Epidermal melanocyte (primary cell): ENCODE data around the gene PTGIS.

Source experiments
- DNase-seq: peaks from one replicate; pipeline ENCODE4 v3.0.0; 2011; ENCODE audit warnings: low spot score; ENCODE audit not compliant: insufficient read length

Gene PTGIS

GRCh38 chr20:49532285-49532946 is 35.5 kb downstream of the PTGIS start:
- DNase-seq = no peak

- no peak for DNase-seq
Measured at GRCh38 chr20:49529470-49529869, 38.5 kb downstream of the PTGIS start.

- DNase-seq = no peak
Measured at GRCh38 chr20:49526568-49526967, 41.4 kb downstream of the PTGIS start.

GRCh38 chr20:49526056-49526455 is 41.9 kb downstream of the PTGIS start:
- DNase-seq = no peak

GRCh38 chr20:49523767-49524360 is 44.1 kb downstream of the PTGIS start:
- no peak for DNase-seq

GRCh38 chr20:49521356-49521755 is 46.6 kb downstream of the PTGIS start:
- no peak for DNase-seq

GRCh38 chr20:49519777-49520359 is 48.1 kb downstream of the PTGIS start:
- DNase-seq = no peak

- no peak for DNase-seq
Measured at GRCh38 chr20:49519212-49519712, 48.7 kb downstream of the PTGIS start.

GRCh38 chr20:49518576-49518975 is 49.4 kb downstream of the PTGIS start:
- no peak for DNase-seq

- DNase-seq = no peak
Measured at GRCh38 chr20:49517805-49518100, 50.2 kb downstream of the PTGIS start.

GRCh38 chr20:49516916-49517804 is 50.8 kb downstream of the PTGIS start:
- DNase-seq = no peak

- DNase-seq = no peak
Measured at GRCh38 chr20:49515586-49515985, 52.4 kb downstream of the PTGIS start.

GRCh38 chr20:49513517-49513916 is 54.4 kb downstream of the PTGIS start:
- no peak for DNase-seq

- DNase-seq = no peak
Measured at GRCh38 chr20:49513009-49513408, 54.9 kb downstream of the PTGIS start.

GRCh38 chr20:49511788-49512525 is 56.0 kb downstream of the PTGIS start:
- no peak for DNase-seq

- peak; percentile 57 for DNase-seq
Measured at GRCh38 chr20:49510562-49511122, 57.3 kb downstream of the PTGIS start.

GRCh38 chr20:49508435-49509199 is 59.3 kb downstream of the PTGIS start:
- peak; percentile 29 for DNase-seq

GRCh38 chr20:49507741-49508434 is 60.0 kb downstream of the PTGIS start:
- no peak for DNase-seq

- DNase-seq = no peak
Measured at GRCh38 chr20:49505518-49505917, 62.4 kb downstream of the PTGIS start.

- no peak for DNase-seq
Measured at GRCh38 chr20:49503176-49503575, 64.8 kb downstream of the PTGIS start.
